Mucosa of descending colon (tissue), 3 donors: Measurements from ENCODE around the gene MACC1. TPM values are rescaled to one million over a fixed set of nuclear protein-coding genes. Genes with fewer than 3 reads are reported as not detected.

Experiments
- ATAC-seq: fragments of 200-7000 bp; cut with Tn5 transposase; one replicate; pipeline ENCODE4 v1.9.1; 2020; ENCODE audit warnings: mild to moderate bottlenecking, moderate library complexity
- DNase-seq, 3 donors: peaks; one replicate each; pipeline ENCODE4 v3.0.0-alpha.2; 2020
- H3K36me3 ChIP-seq: fragments of 200-600 bp; one replicate; pipeline ENCODE4 v1.8.0; 2021; ENCODE audit warnings: low read depth, mild to moderate bottlenecking
- H3K4me1 ChIP-seq: fragments of 200-600 bp; one replicate; pipeline ENCODE4 v1.8.0; 2021; ENCODE audit warnings: low read depth, mild to moderate bottlenecking
- H3K4me3 ChIP-seq: fragments of 200-600 bp; one replicate; pipeline ENCODE4 v1.8.0; 2021; ENCODE audit warnings: mild to moderate bottlenecking
- H3K9me3 ChIP-seq: fragments of 200-600 bp; one replicate; pipeline ENCODE4 v1.8.0; 2021; ENCODE audit warnings: mild to moderate bottlenecking
- CTCF ChIP-seq: fragments of 200-600 bp; IDR thresholded peaks from one replicate; pipeline ENCODE4 v1.8.0; 2022; ENCODE audit warnings: antibody characterized with exemption, mild to moderate bottlenecking
- intact Hi-C, 2 donors: fragments of 100-400 bp; cut with DNase I in 1 of 2; cut with micrococcal nuclease in 1 of 2; formaldehyde crosslinking; loops; one replicate each; pipeline versions ENCODE4 v1.11.0 to v1.11.1; 2022; cut with DNase I, micrococcal nuclease
- total RNA-seq, 3 donors: library from RNA; stranded (reverse); fragmentation: NEBNext Ultra II Directional in 2 of 3; extraction: Animal tissue kit (Norgen Biotek cat#: 25700) in 2 of 3; gene quantifications; one replicate each; pipeline versions ENCODE4 v1.2.1 to v1.2.4, GENCODE V29; 2021 to 2023
- donor health status: DM: no; HTN: no; CAD: no; lungs with moderate emphysema.
- donor health status: DM: no; HTN: no; CAD: no.
- donor health status: DM: no; HTN: yes; CAD: no.

The MACC1 gene
- total RNA-seq, 3 donors from 2014 or later, result 4.3 to 16.0 (median 9.8) TPM

GRCh38 chr7:20236043-20236442 lies 18.9 kb upstream of the MACC1 start:
- intact Hi-C loops, result no loop called here
- no peak for DNase-seq
- Histone ChIP-seq H3K9me3 (no peaks in the 10 kb centered on the region), H3K4me3 (no peak overlapping the region), H3K4me1 (peaks cover 2% of the 10 kb centered on the region), H3K36me3 (no peaks in the 10 kb centered on the region)
- no peak for TF ChIP-seq CTCF
- no peak for ATAC-seq

GRCh38 chr7:20235288-20235687 lies 18.1 kb upstream of the MACC1 start:
- DNase-seq, result no peak
- Histone ChIP-seq H3K36me3 (no peaks in the 10 kb centered on the region), H3K4me3 (no peak overlapping the region), H3K9me3 (no peaks in the 10 kb centered on the region), H3K4me1 (peaks cover under 1% of the 10 kb centered on the region)
- intact Hi-C loops, result no loop called here
- TF ChIP-seq CTCF, result no peak
- ATAC-seq, result no peak

GRCh38 chr7:20233362-20233761 lies 16.2 kb upstream of the MACC1 start:
- no peak for ATAC-seq
- intact Hi-C loops, result no loop called here
- TF ChIP-seq CTCF, result no peak
- H3K36me3 ChIP-seq, result no peaks in the 10 kb centered on the region
- no peak for DNase-seq
- no peaks in the 10 kb centered on the region for H3K4me1 ChIP-seq
- no peaks in the 10 kb centered on the region for H3K9me3 ChIP-seq
- no peak overlapping the region for H3K4me3 ChIP-seq

- no peak for DNase-seq
- intact Hi-C loops, result no loop called here
- H3K36me3 ChIP-seq, result no peaks in the 10 kb centered on the region
Observed at GRCh38 chr7:20232848-20233247, 15.7 kb upstream of the MACC1 start.

GRCh38 chr7:20229646-20230500 lies 12.7 kb upstream of the MACC1 start:
- intact Hi-C loops, result no loop called here
- peak; percentile 56 for ATAC-seq
- TF ChIP-seq CTCF, result no peak

More at GRCh38 chr7:20232848-20233247, 15.7 kb upstream of the MACC1 start:
- Histone ChIP-seq H3K4me1 (no peaks in the 10 kb centered on the region), H3K9me3 (no peaks in the 10 kb centered on the region), H3K4me3 (no peak overlapping the region)
- TF ChIP-seq CTCF, result no peak
- ATAC-seq, result no peak

More at GRCh38 chr7:20229646-20230500, 12.7 kb upstream of the MACC1 start:
- no peak for DNase-seq
- no peaks in the 10 kb centered on the region for H3K9me3 ChIP-seq
- no peak overlapping the region for H3K4me3 ChIP-seq
- H3K36me3 ChIP-seq, result no peaks in the 10 kb centered on the region
- no peaks in the 10 kb centered on the region for H3K4me1 ChIP-seq
